ENCODE measurements around the gene FASN.

DNA sequence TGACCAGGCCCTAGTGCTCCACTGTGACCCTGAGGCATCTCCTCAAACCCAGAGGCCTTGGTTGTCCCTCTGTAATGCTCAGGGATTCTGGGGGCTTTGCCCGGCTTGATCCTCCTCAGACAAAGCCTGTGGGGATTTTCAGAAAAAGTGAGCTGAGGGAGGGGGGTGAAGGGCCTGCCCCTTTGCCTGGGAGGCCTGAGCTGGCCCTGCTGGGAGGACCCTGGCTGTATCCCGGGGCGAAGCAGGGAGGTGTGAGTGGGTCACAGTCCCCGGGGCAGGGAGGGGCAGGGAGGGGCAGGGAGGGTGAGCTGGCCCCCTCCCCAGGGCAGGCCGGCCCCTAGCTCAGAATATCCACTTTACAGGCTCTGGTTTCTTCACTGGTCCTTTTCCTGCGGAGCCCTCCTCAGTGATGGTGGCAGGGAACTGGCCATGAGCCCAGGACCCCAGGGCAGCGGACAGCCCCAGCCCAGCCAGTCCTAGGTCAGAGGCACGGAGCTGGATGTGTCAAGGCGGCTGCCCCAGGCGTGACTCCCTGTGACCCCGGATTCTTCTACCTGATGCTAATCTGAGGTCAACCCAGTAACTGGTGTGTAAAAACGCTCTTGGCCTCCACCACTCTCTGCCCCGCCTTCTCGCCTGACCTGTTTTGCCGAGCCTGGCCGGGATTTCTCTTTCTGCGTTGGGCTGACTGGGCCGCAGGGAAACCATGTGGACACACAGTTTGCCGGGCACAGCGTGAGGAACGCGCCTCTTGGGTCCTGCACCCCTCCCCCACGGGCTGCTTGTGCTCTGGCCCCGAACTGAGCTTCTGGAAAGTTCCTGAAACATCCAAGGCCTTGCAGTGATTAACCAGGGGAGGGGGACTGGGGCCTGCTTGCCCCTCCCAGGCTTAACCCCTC is 5.8 kb upstream of the FASN start:
- peak in 1 of 4 donors; percentile 8 for TF ChIP-seq POLR2A (IDR thresholded peaks at IDR 0.05)
- TF ChIP-seq, protein P1, sequence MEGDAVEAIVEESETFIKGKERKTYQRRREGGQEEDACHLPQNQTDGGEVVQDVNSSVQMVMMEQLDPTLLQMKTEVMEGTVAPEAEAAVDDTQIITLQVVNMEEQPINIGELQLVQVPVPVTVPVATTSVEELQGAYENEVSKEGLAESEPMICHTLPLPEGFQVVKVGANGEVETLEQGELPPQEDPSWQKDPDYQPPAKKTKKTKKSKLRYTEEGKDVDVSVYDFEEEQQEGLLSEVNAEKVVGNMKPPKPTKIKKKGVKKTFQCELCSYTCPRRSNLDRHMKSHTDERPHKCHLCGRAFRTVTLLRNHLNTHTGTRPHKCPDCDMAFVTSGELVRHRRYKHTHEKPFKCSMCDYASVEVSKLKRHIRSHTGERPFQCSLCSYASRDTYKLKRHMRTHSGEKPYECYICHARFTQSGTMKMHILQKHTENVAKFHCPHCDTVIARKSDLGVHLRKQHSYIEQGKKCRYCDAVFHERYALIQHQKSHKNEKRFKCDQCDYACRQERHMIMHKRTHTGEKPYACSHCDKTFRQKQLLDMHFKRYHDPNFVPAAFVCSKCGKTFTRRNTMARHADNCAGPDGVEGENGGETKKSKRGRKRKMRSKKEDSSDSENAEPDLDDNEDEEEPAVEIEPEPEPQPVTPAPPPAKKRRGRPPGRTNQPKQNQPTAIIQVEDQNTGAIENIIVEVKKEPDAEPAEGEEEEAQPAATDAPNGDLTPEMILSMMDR (IDR thresholded peaks at IDR 0.05) = no peak
